IPS DF 6.9 (cell line): Measurements from ENCODE around the gene CDH4.

Source experiments
- DNase-seq: peaks from one replicate; pipeline ENCODE4 v3.0.0-alpha.2; 2013; ENCODE audit warnings: low read depth, low spot score
- H3K27ac ChIP-seq: one replicate; pipeline ENCODE4 v1.5.1; 2013; ENCODE audit warnings: low read length, control low read depth
- H3K27me3 ChIP-seq: 2 replicates; pipeline ENCODE4 v1.6.1; 2013; ENCODE audit warnings: mild to moderate bottlenecking, low read length; ENCODE audit not compliant: control insufficient read depth, insufficient read depth
- H3K36me3 ChIP-seq: 2 replicates; pipeline ENCODE4 v1.6.1; 2013; ENCODE audit warnings: low read length; ENCODE audit not compliant: control insufficient read depth, insufficient read depth
- H3K4me1 ChIP-seq: 2 replicates; pipeline ENCODE4 v1.6.1; 2013; ENCODE audit warnings: low read length; ENCODE audit not compliant: control insufficient read depth, insufficient read depth
- H3K4me3 ChIP-seq: 2 replicates; pipeline ENCODE4 v1.5.1; 2013; ENCODE audit warnings: mild to moderate bottlenecking, low read length
- H3K9me3 ChIP-seq: 2 replicates; pipeline ENCODE4 v1.6.1; 2013; ENCODE audit warnings: low read length, inconsistent platforms; ENCODE audit not compliant: control insufficient read depth, insufficient read depth
- WGBS: extraction: QIAGEN DNeasy Blood & Tissue Kit; methylation state at CpG from one replicate; pipeline ENCODE4 v1.1.7; 2013; ENCODE audit warnings: mixed read lengths, missing lambda C conversion rate; ENCODE audit not compliant: insufficient read length, insufficient coverage; 5-methylcytosine and 5-hydroxymethylcytosine counted together

The CDH4 gene

DNA sequence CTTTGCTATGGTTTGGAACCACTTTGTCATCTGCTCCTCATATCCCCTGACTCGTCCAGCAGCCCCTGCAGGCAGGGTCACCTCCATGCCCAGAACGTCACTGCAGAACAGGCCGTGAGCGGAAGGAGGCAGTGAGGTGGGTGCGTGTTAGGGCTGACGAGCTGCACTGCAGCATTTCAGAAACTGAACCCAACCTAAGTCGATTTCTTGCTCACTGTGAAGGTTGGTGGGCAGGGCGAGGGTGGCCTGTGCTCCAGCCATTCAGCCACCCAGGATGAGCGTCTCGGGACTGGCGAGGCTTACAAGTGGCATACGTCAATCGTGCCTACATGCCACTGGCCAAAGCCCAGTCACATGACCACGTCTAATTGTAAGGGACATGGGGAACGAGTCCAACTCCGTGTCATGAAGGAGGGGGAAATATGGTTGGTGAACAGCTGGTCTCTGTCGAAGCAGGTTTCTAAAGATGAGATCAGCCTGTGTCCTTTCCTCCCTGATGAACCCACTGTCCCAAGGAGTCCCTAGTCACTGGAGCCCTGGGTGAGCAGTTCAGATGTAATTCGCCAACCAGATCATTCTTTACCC lies 524.5 kb downstream of the CDH4 start:
- H3K36me3 ChIP-seq: no peaks in the 10 kb centered on the region
- H3K9me3 ChIP-seq: no peaks in the 10 kb centered on the region
- no CpG with 5 or more reads among the region's 18 CpGs for WGBS
- H3K4me1 ChIP-seq: no peaks in the 10 kb centered on the region
- no peak overlapping the region for H3K27ac ChIP-seq
- no peaks in the 10 kb centered on the region; the same call in 1 of the 2 replicates for H3K27me3 ChIP-seq
- no peak overlapping the region for H3K4me3 ChIP-seq
- DNase-seq: no peak

DNA sequence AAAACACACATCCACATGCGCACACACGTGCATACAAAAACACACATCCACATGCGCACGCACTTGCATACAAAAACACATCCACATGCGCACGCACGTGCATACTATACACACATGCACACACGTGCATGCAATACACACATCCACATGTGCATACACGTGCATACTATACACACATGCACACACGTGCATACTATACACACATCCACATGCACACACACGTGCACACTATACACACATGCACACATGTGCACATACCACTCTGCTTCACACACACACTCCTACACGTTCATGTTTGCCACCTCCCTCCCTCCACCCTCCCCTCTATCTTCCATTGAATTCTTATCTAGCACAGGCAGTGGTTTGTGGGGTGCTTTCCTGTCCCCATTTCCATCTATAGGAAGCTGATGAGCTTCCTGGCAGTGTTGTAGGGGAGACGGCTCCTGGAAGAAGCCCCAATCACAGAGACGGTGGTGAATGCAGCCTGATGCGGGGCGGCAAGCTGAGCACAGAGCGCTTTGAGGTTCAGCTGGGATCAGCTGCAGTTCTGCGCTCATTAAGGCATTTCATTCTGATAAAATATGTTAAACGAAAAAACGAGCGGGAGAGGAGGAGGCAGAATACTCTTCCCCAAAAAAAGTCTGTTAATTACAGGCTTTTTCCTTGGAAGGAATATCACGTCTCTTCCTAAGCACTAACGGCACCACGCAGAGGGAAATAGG lies 525.9 kb downstream of the CDH4 start:
- Histone ChIP-seq H3K36me3 (no peaks in the 10 kb centered on the region), H3K4me3 (no peak overlapping the region), H3K27ac (no peak overlapping the region), H3K4me1 (no peaks in the 10 kb centered on the region), H3K27me3 (no peaks in the 10 kb centered on the region; the same call in 1 of the 2 replicates), H3K9me3 (no peaks in the 10 kb centered on the region)
- no CpG with 5 or more reads among the region's 24 CpGs for WGBS
- no peak for DNase-seq

DNA sequence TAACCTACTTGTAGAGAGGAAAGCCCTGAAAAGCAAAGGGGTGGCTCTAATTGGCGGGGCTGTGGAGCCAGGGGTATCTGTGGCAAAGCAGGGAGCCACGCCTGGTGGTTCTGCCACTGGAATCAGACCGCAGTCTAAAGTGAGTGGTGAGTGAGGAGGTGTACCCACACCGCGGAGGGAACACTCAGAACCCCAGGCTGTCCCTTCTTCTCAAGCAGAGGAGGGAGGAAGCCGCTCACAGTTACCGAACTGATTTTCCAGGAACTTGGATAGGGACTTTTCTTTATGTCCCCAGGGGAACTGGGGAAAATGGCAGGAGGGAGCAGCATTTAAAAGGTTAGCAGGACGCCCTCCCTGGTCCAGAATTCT lies 526.4 kb downstream of the CDH4 start:
- no peak for DNase-seq
- WGBS: no CpG with 5 or more reads among the region's 8 CpGs
- no peak overlapping the region for H3K27ac ChIP-seq
- no peaks in the 10 kb centered on the region; the same call in 1 of the 2 replicates for H3K27me3 ChIP-seq
- no peaks in the 10 kb centered on the region for H3K9me3 ChIP-seq
- H3K36me3 ChIP-seq: no peaks in the 10 kb centered on the region
- no peak overlapping the region for H3K4me3 ChIP-seq
- no peaks in the 10 kb centered on the region for H3K4me1 ChIP-seq

DNA sequence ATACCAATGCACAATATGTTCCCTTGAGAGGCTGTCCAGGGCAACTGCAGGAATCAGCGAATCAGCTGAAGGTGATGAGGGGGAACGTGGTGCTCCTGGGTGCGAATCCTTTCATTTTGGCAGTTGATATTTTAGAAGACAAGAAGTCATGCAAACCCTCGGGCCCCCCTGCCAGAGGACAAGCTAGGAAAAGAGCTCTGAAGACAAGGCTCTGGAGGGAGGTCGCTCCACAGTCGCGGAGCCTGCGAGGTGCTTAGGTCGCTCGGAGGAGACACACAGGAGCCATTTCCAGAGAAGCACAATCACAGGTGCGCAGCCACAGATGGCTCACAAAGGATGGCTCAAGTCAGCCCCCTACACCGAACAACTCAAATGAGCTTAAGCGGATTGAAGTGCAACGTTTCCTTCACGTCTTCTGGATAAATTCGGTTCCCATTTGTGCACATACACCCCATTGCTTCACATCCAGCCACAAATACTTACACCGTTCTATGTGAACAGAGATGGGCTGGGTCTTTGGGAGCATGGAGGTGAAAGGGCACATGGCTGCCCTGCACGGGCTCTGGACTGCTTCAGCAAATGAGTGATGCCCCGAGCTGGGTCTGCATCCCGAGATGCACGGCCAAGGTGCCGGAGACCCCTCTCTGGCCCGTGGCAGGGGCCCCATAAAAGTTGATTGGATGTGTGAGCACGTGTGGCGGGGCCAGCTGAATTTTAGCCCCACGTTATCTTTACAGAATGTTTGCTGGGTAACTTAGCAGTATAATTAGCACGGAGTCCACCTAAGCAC lies 527.3 kb downstream of the CDH4 start:
- Histone ChIP-seq H3K9me3 (no peaks in the 10 kb centered on the region), H3K4me1 (no peaks in the 10 kb centered on the region), H3K27ac (no peak overlapping the region), H3K27me3 (no peaks in the 10 kb centered on the region; the same call in 1 of the 2 replicates), H3K36me3 (no peaks in the 10 kb centered on the region), H3K4me3 (no peak overlapping the region)
- WGBS: no CpG with 5 or more reads among the region's 27 CpGs
- no peak for DNase-seq

DNA sequence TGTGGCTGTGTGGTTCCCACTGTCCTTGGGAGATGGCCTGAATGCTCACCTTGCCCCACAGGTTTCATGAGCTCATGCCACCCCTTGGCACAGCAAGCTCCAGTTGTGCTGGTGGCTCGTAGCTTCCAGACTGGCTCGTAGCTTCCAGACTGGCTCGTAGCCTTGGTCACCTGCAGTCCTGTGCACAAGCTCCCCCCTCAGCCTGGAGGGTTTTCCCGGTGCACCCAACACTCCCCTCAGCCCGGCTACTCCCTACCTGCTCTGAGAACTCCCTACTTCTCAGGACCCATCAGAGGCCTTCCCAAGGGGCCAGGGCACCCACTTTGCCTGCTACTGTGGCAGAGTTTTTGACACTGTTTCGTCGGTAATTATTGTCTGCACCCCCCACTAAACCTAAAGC lies 528.0 kb downstream of the CDH4 start:
- no peaks in the 10 kb centered on the region; the same call in 1 of the 2 replicates for H3K27me3 ChIP-seq
- DNase-seq: no peak
- H3K4me1 ChIP-seq: no peaks in the 10 kb centered on the region
- no CpG with 5 or more reads among the region's 7 CpGs for WGBS
- H3K9me3 ChIP-seq: no peaks in the 10 kb centered on the region
- no peak overlapping the region for H3K4me3 ChIP-seq
- no peak overlapping the region for H3K27ac ChIP-seq
- H3K36me3 ChIP-seq: no peaks in the 10 kb centered on the region

DNA sequence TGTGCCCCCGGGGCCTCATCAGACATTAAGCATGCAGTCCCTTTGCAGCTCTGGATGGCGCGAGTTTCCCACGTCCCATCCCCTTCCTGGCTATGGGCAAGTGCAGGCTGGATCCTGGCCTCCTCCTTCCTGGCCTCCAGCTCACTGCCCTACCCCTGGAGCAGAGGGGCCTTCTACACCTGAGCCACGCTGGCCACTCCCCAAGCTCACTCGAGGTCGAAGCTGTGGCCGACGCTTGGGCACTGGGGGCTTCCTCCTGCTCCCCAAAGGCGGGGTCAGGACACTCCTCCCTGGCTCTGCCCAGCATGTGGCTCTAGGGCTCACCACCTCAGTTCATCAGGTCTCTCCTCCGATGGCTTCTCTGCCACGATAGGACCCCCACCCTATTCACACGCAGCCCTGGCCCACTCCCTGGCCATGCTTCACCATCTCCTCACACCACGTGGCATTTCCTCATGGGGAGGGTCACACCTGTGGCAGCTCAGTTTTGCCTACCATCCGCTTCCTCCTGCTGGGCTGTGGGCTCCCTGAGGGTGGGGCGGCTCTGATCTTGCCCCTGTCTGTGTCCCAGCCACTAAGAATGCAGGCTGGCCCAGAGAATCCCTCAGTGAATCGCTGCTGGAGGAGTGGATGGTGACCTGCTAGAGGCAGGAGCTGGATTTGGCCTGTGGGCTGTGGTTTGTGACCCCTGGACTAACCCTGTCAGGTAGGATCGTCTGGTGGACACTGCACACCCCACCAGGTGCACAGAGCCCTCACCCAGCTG lies 532.9 kb downstream of the CDH4 start:
- H3K4me1 ChIP-seq: no peaks in the 10 kb centered on the region
- H3K36me3 ChIP-seq: no peaks in the 10 kb centered on the region
- H3K9me3 ChIP-seq: no peaks in the 10 kb centered on the region
- H3K4me3 ChIP-seq: no peak overlapping the region
- no peaks in the 10 kb centered on the region; the same call in none of the 2 replicates for H3K27me3 ChIP-seq
- WGBS: no CpG with 5 or more reads among the region's 18 CpGs
- no peak for DNase-seq
- H3K27ac ChIP-seq: no peak overlapping the region

DNA sequence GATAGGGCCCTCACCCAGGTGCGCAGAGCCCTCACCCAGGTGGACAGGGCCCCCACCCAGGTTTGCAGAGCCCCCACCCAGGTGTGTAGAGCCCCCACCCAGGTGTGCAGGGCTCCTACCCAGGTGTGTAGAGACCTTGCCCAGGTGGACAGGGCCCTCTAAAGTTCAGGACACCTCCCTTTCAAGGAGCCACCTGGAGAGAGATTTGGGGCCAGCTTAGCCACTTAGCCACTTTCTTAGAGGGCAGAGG lies 533.4 kb downstream of the CDH4 start:
- Histone ChIP-seq H3K4me3 (no peak overlapping the region), H3K4me1 (no peaks in the 10 kb centered on the region), H3K9me3 (no peaks in the 10 kb centered on the region), H3K27me3 (no peaks in the 10 kb centered on the region; the same call in none of the 2 replicates), H3K27ac (no peak overlapping the region), H3K36me3 (no peaks in the 10 kb centered on the region)
- no peak for DNase-seq
- WGBS: no CpG with 5 or more reads among the region's 1 CpG

DNA sequence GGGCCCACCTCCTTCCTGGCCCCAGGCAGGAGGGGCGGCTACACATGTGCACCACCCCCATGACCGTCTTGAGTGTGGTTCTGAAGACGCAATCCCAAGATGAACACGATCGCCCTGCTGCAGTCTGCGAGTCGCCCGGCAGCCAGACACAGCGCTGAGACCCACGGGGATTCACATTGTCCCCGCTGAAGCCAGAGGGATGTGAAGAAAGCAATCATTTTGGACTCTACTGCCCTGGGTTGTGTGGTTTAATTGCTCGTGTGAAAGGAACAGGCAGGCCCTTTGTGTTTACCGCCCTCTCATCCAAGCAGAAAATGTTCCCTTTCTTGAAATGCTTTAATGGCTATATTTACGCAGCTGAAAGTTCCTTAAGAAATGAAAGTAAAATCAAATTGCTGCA lies 534.2 kb downstream of the CDH4 start:
- DNase-seq: no peak
- no CpG with 5 or more reads among the region's 14 CpGs for WGBS
- H3K4me3 ChIP-seq: no peak overlapping the region
- no peaks in the 10 kb centered on the region for H3K9me3 ChIP-seq
- no peaks in the 10 kb centered on the region; the same call in none of the 2 replicates for H3K27me3 ChIP-seq
- no peaks in the 10 kb centered on the region for H3K4me1 ChIP-seq
- H3K36me3 ChIP-seq: no peaks in the 10 kb centered on the region
- no peak overlapping the region for H3K27ac ChIP-seq

DNA sequence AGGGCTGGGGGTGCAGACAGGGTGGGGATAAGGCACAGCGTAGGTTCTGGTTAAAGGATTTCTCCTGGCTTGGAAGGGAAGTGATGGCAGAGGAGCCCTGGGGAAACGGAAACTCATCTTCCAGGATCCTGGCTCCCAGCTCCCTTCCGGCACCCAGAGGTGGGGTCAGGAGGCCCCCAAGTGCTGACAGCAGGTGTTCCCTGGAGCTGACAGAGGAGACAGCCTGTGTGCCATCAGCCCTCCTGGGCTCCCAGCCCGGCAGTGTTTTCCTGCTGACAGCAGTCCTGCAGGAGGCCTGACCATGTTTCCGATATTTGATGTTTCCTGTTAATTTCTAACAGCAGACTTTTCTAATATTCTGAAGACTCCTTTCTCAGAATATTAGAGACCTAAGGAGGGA lies 536.3 kb downstream of the CDH4 start:
- no peaks in the 10 kb centered on the region for H3K36me3 ChIP-seq
- H3K4me3 ChIP-seq: no peak overlapping the region
- no peaks in the 10 kb centered on the region for H3K9me3 ChIP-seq
- H3K27me3 ChIP-seq: no peaks in the 10 kb centered on the region; the same call in none of the 2 replicates
- no peak for DNase-seq
- no CpG with 5 or more reads among the region's 5 CpGs for WGBS
- H3K4me1 ChIP-seq: no peaks in the 10 kb centered on the region
- H3K27ac ChIP-seq: no peak overlapping the region

DNA sequence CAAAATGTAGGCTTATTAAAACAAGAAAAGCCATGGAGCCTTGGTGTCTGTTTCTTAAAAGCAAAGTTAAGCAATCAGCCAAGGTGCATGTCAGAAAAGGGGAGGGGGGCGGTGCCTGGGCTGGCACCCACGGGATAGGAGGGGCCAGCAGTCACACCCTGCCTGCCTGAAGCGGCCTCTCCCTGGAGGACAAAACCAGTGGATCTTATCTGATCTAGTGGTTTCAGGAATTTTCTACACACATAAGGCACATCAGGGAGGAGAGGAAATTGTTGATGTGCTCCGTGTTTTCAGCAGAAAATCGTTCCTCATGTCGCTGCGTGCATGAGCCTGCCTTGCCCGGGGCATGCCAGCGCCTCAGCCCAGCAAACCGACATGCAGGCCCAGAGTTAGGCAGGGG lies 537.3 kb downstream of the CDH4 start:
- Histone ChIP-seq H3K9me3 (no peaks in the 10 kb centered on the region), H3K36me3 (no peaks in the 10 kb centered on the region), H3K4me3 (no peak overlapping the region), H3K27me3 (no peaks in the 10 kb centered on the region; the same call in none of the 2 replicates), H3K4me1 (no peaks in the 10 kb centered on the region), H3K27ac (no peak overlapping the region)
- no peak for DNase-seq
- WGBS: no CpG with 5 or more reads among the region's 10 CpGs
